AG04450 (cell line): ENCODE results near the gene KIAA1614. TPM values are rescaled to one million over a fixed set of nuclear protein-coding genes. Genes with fewer than 3 reads are reported as not detected.
"Not testable (repeated sequence)": the region's sequence is repeated elsewhere in the genome, so short reads cannot be mapped to it uniquely, and the experiment has no call there.

Source experiments
- CTCF ChIA-PET: fragments of 300-600, 350-600 bp; formaldehyde crosslinking; extraction: SDS; loops from one replicate; lab custom pipeline; 2022; ENCODE audit warnings: antibody characterized with exemption, inconsistent platforms; lab: Charles Lee
- POLR2A ChIA-PET: fragments of 350-600 bp; formaldehyde crosslinking; extraction: SDS; loops from one replicate; lab custom pipeline; 2021; ENCODE audit warnings: antibody characterized with exemption, inconsistent platforms; lab: Yijun Ruan, JAX
- DNase-seq: peaks from one replicate; pipeline ENCODE4 v3.0.0-alpha.2; 2011; ENCODE audit warnings: low read depth, low spot score
- H3K27ac ChIP-seq: one replicate; pipeline ENCODE4 v1.5.1; 2012; ENCODE audit warnings: low read depth, low read length, control low read depth
- H3K27me3 ChIP-seq: one replicate; pipeline ENCODE4 v1.6.0; 2012; ENCODE audit warnings: low read length; ENCODE audit not compliant: control insufficient read depth, insufficient read depth
- H3K4me3 ChIP-seq: 2 replicates; pipeline ENCODE4 v1.5.1; 2011; ENCODE audit warnings: mild to moderate bottlenecking, low read depth, low read length, control low read depth
- H3K9me3 ChIP-seq: 2 replicates; pipeline ENCODE4 v1.5.1; 2012; ENCODE audit warnings: low read length; ENCODE audit not compliant: control insufficient read depth, insufficient read depth
- CTCF ChIP-seq: IDR thresholded peaks from 2 replicates; pipeline ENCODE4 v1.5.1; 2011; ENCODE audit warnings: low read depth, low read length, control low read depth, inconsistent platforms
- polyA plus RNA-seq: library from polyadenylated mRNA; depleted of rRNA; stranded (reverse); fragments of >200 nt; gene quantifications from 2 replicates; pipeline ENCODE4 v1.2.3, GENCODE V29; 2011

KIAA1614 gene
- polyA plus RNA-seq, 1 experiment: 4.0 TPM

GRCh38 chr1:180954005-180954800, 41.5 kb downstream of the KIAA1614 start:
- H3K9me3 ChIP-seq: no peaks in the 10 kb centered on the region
- H3K27ac ChIP-seq: no peak overlapping the region
- POLR2A ChIA-PET: interaction anchor here (0.7 kb wide), 1 partner anchor 477 kb away, joined by 3 read pairs; no protein-coding TSS in a partner anchor
- CTCF ChIA-PET: no interaction called here
- peak; percentile 8 for DNase-seq
- H3K27me3 ChIP-seq: no peaks in the 10 kb centered on the region
- peak overlapping the region; percentile 53 for H3K4me3 ChIP-seq
- no peak for TF ChIP-seq CTCF

- H3K27ac ChIP-seq: no peak overlapping the region
- no peaks in the 10 kb centered on the region for H3K27me3 ChIP-seq
- CTCF ChIA-PET: no interaction called here
- TF ChIP-seq CTCF: no peak
- no peak overlapping the region for H3K4me3 ChIP-seq
- DNase-seq: no peak
- H3K9me3 ChIP-seq: no peaks in the 10 kb centered on the region; the same call in 1 of the 2 replicates
- POLR2A ChIA-PET: no interaction called here
Observed at GRCh38 chr1:180954801-180955165, 42.1 kb downstream of the KIAA1614 start.

GRCh38 chr1:180956028-180956640, 43.4 kb downstream of the KIAA1614 start:
- H3K27ac ChIP-seq: no peak overlapping the region
- no peaks in the 10 kb centered on the region for H3K27me3 ChIP-seq
- no peaks in the 10 kb centered on the region; the same call in 1 of the 2 replicates for H3K9me3 ChIP-seq
- no peak overlapping the region for H3K4me3 ChIP-seq
- DNase-seq: no peak
- no peak for TF ChIP-seq CTCF
- ChIA-PET CTCF (no interaction called here), POLR2A (no interaction called here)

GRCh38 chr1:180959620-180960019, 46.9 kb downstream of the KIAA1614 start:
- CTCF ChIA-PET, H3K27ac ChIP-seq, H3K9me3 ChIP-seq, H3K4me3 ChIP-seq, H3K27me3 ChIP-seq, DNase-seq, POLR2A ChIA-PET: not testable (repeated sequence)

- ChIA-PET CTCF (interaction anchor here (1.2 to 2.2 kb wide), 3 partner anchors 24 to 180 kb away, joined by 3 to 8 read pairs (median 4); no protein-coding TSS in a partner anchor), POLR2A (no interaction called here)
- no peak overlapping the region for H3K27ac ChIP-seq
- H3K9me3 ChIP-seq: no peaks in the 10 kb centered on the region; the same call in 1 of the 2 replicates
- no peaks in the 10 kb centered on the region for H3K27me3 ChIP-seq
- no peak for TF ChIP-seq CTCF
- no peak for DNase-seq
- H3K4me3 ChIP-seq: no peak overlapping the region
Observed at GRCh38 chr1:180961622-180962021, 48.9 kb downstream of the KIAA1614 start.
